Uterus (tissue), 4 donors: ENCODE measurements around the gene PCDH9. TPM values are rescaled to one million over a fixed set of nuclear protein-coding genes. Genes with fewer than 3 reads are reported as not detected.
A peak's percentile ranks its signal among the peaks of the same experiment; 100 is the strongest.

ENCODE experiments used
- DNase-seq, 2 donors: peaks; one replicate each; pipeline ENCODE4 v3.0.0-alpha.2; 2019 to 2020
- H3K27ac ChIP-seq, 2 donors: fragments of 200-600 bp; sonication (generic); 1 replicate in 1 of 2; 2 replicates in 1 of 2; pipeline ENCODE4 v1.5.1; 2016 to 2018
- H3K27me3 ChIP-seq, 2 donors: fragments of 200-600 bp; sonication (generic); one replicate each; pipeline ENCODE4 v1.5.1; 2018 to 2019; ENCODE audit warnings: control low read depth in 1 of 2
- H3K36me3 ChIP-seq, 2 donors: fragments of 200-600 bp; sonication (generic); one replicate each; pipeline ENCODE4 v1.5.1; 2019; ENCODE audit warnings: control low read depth in 1 of 2
- H3K4me1 ChIP-seq, 2 donors: fragments of 200-600 bp; sonication (generic); one replicate each; pipeline ENCODE4 v1.5.1; 2018 to 2019; ENCODE audit warnings: control low read depth in 1 of 2
- H3K4me3 ChIP-seq, 2 donors: fragments of 200-600 bp; sonication (generic); 1 replicate in 1 of 2; 2 replicates in 1 of 2; pipeline ENCODE4 v1.5.1; 2018 to 2019; ENCODE audit warnings: mild to moderate bottlenecking in 1 of 2
- H3K9me3 ChIP-seq, 2 donors: fragments of 200-600 bp; sonication (generic); one replicate each; pipeline ENCODE4 v1.5.1; 2019; ENCODE audit warnings: control low read depth in 1 of 2
- POLR2A ChIP-seq, 2 donors: fragments of 450-650 bp; IDR thresholded peaks; one replicate each; pipeline ENCODE4 v1.6.1; 2016; ENCODE audit warnings: antibody characterized with exemption in 2 of 2, mild to moderate bottlenecking in 1 of 2, moderate library complexity in 1 of 2
- intact Hi-C: fragments of 100-400 bp; cut with DNase I; formaldehyde crosslinking; loops from one replicate; pipeline ENCODE4 v1.15.1; 2023; ENCODE audit warnings: low total_unique reads
- total RNA-seq, 4 donors: library from RNA; depleted of rRNA in 3 of 4; stranded (reverse); fragments of >200 nt in 3 of 4; gene quantifications; one replicate each; pipeline versions ENCODE4 v1.1.0 to v1.2.4, GENCODE V29; 2014 to 2023
- TF ChIP-seq, protein P1 (sequence below), 4 experiments: fragments of 200-600 bp in 2 of 4; fragments of 450-650 bp in 2 of 4; sonication (generic) in 2 of 4; IDR thresholded peaks; one replicate each; pipeline ENCODE4 v1.5.1; 2016 to 2019; ENCODE audit warnings: antibody characterized with exemption in 4 of 4, mild to moderate bottlenecking in 2 of 4, moderate library complexity in 1 of 4
- donor health status: DM: yes; HTN: yes; CAD: no.

The PCDH9 gene
- total RNA-seq, 4 donors from 2014 or later = 0.51 to 45.7 (median 2.1) TPM

DNA sequence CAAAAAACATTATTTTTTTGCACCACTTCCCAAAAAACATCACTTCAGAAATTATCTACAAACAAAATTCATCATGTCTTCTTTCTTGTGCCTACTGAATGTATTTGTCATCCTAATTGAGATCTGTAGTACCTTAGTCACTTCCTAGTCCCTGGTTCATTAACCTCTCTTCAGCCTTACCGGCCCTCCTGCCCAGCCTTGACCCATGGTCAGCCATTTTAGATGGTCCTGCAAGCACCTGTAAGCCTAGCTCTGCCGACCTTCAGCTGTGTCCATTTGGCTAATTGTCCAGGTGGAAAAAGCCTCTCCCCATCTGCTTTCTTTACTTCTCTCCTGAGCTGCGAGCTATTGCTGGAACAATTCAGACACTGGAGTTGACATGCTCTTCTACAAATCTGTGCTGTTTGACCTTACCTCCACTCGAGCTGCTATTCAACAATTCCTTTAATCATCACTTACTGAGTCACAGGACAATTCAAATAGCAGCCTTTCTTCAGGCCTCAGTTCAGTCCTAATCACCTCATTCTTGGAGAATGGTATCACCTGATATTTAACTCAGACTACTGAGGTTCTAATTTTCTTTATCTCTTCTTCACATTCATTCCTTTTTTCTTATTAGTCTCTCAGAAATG, 882.5 kb downstream of the PCDH9 start:
- Histone ChIP-seq H3K27ac (no peak overlapping the region), H3K36me3 (no peaks in the 10 kb centered on the region), H3K27me3 (no peaks in the 10 kb centered on the region), H3K4me1 (no peaks in the 10 kb centered on the region), H3K9me3 (no peaks in the 10 kb centered on the region), H3K4me3 (no peak overlapping the region)
- intact Hi-C loops = no loop called here
- no peak for DNase-seq
- no peak for TF ChIP-seq POLR2A (IDR thresholded peaks at IDR 0.05)
- TF ChIP-seq, protein P1, sequence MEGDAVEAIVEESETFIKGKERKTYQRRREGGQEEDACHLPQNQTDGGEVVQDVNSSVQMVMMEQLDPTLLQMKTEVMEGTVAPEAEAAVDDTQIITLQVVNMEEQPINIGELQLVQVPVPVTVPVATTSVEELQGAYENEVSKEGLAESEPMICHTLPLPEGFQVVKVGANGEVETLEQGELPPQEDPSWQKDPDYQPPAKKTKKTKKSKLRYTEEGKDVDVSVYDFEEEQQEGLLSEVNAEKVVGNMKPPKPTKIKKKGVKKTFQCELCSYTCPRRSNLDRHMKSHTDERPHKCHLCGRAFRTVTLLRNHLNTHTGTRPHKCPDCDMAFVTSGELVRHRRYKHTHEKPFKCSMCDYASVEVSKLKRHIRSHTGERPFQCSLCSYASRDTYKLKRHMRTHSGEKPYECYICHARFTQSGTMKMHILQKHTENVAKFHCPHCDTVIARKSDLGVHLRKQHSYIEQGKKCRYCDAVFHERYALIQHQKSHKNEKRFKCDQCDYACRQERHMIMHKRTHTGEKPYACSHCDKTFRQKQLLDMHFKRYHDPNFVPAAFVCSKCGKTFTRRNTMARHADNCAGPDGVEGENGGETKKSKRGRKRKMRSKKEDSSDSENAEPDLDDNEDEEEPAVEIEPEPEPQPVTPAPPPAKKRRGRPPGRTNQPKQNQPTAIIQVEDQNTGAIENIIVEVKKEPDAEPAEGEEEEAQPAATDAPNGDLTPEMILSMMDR (IDR thresholded peaks at IDR 0.05) = no peak

- DNase-seq = no peak
- Histone ChIP-seq H3K9me3 (no peaks in the 10 kb centered on the region), H3K27ac (no peak overlapping the region), H3K4me1 (no peaks in the 10 kb centered on the region), H3K4me3 (no peak overlapping the region), H3K27me3 (no peaks in the 10 kb centered on the region), H3K36me3 (no peaks in the 10 kb centered on the region)
- TF ChIP-seq, protein P1 (IDR thresholded peaks at IDR 0.05) = no peak
- TF ChIP-seq POLR2A (IDR thresholded peaks at IDR 0.05) = no peak
- intact Hi-C loops = no loop called here
These were observed 884.2 kb downstream of the PCDH9 start for GRCh38 chr13:66345971-66346370.

DNA sequence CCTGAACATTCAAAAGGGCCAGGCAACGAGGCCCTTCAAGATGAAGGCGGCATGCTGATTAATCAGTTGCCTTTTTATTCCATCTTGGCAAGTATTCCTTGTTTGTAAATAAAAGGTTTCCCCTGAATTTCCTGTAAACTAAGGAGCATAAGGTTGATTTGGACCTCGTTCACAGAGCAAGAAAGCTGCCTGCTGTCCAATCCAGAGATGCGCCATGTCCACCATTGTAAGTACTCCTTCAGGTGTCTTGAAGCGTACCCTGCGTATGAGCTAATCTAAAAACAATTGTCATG, 884.7 kb downstream of the PCDH9 start:
- TF ChIP-seq, protein P1 (IDR thresholded peaks at IDR 0.05) = no peak
- no peak for TF ChIP-seq POLR2A (IDR thresholded peaks at IDR 0.05)
- no peaks in the 10 kb centered on the region for H3K4me1 ChIP-seq
- peak overlapping the region; percentile 5 to 22 for H3K27ac ChIP-seq
- H3K36me3 ChIP-seq = no peaks in the 10 kb centered on the region
- H3K4me3 ChIP-seq = no peak overlapping the region
- intact Hi-C loops = no loop called here
- no peaks in the 10 kb centered on the region for H3K27me3 ChIP-seq
- no peaks in the 10 kb centered on the region for H3K9me3 ChIP-seq
- no peak for DNase-seq

DNA sequence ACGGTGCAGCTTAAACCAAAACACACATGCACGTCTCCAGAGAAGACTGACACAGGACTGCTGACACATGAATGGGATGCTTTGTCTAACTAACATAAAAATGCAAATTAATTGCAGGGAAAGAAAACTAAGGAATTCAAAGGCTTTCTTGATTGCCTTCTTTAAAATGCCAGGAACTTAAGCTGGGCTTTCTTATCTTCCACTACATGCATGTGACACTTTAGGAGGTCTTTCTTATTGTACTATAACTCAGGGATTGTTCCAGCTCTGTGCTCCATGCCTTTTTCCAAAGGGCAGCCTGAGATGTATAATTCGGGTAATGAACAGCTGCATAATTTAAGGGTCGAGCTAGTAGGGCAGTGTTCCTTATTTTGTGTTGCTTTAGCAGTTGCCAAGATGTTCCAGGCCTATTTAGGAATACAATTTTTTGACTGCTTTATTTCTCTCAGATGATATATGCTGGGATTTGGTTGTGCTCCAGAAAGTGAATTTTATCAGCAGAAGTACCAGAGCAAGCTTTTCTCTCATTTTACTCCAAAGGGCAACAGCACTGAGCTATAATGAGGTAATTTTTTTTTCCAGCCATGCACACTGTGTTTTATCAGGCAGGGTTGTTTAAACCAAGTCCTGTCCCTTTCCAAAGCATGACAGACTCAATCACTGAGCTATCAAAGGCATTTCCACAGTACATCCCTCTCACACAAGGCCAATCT, 885.2 kb downstream of the PCDH9 start:
- DNase-seq = no peak
- Histone ChIP-seq H3K27me3 (no peaks in the 10 kb centered on the region), H3K4me3 (no peak overlapping the region), H3K36me3 (no peaks in the 10 kb centered on the region), H3K9me3 (no peaks in the 10 kb centered on the region), H3K4me1 (no peaks in the 10 kb centered on the region), H3K27ac (peak overlapping the region; percentile 5 to 22)
- TF ChIP-seq POLR2A (IDR thresholded peaks at IDR 0.05) = no peak
- TF ChIP-seq, protein P1 (IDR thresholded peaks at IDR 0.05) = no peak
- intact Hi-C loops = no loop called here

DNA sequence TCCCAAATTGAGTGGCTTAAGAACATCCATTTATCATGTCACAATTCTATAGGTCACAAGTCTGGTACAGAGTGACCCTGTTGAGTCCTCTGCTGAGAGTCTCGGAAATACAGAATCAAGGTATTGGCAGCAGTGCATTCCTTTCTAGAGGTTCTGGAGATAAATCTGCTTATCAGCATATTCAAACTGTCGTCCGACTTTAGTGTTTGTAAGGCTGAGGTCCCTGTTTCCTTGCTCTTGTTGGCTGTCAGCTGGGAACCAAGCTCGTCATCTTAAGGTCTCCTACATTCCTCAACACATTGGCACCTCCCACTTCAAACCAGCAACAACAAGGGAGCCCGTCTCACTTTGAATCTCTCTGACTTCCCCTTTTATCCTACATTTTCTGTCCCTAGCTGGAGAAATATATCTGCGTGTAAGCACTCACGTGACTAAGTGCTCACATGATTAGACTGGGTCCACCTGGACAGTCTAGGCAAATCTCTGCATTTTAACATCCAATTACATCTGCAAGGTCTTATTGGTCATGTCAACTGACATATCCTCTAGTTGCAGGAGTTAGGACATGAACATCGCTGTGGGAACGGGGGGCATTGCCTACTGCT, 886.8 kb downstream of the PCDH9 start:
- Histone ChIP-seq H3K27me3 (no peaks in the 10 kb centered on the region), H3K4me1 (no peaks in the 10 kb centered on the region), H3K36me3 (no peaks in the 10 kb centered on the region), H3K9me3 (no peaks in the 10 kb centered on the region), H3K27ac (no peak overlapping the region), H3K4me3 (no peak overlapping the region)
- DNase-seq = no peak
- intact Hi-C loops = no loop called here
- TF ChIP-seq, protein P1 (IDR thresholded peaks at IDR 0.05) = no peak
- TF ChIP-seq POLR2A (IDR thresholded peaks at IDR 0.05) = no peak
